Measurements from ENCODE around the gene SPATA12.

The SPATA12 gene, protein sequence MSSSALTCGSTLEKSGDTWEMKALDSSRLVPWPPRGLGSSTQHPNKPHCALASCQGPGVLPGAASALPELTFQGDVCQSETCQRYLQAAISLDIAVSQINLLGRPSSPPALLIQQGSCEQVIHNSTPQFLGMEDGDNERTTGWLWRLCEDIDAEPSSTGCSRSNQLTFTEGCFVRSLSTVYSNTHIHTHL

DNA sequence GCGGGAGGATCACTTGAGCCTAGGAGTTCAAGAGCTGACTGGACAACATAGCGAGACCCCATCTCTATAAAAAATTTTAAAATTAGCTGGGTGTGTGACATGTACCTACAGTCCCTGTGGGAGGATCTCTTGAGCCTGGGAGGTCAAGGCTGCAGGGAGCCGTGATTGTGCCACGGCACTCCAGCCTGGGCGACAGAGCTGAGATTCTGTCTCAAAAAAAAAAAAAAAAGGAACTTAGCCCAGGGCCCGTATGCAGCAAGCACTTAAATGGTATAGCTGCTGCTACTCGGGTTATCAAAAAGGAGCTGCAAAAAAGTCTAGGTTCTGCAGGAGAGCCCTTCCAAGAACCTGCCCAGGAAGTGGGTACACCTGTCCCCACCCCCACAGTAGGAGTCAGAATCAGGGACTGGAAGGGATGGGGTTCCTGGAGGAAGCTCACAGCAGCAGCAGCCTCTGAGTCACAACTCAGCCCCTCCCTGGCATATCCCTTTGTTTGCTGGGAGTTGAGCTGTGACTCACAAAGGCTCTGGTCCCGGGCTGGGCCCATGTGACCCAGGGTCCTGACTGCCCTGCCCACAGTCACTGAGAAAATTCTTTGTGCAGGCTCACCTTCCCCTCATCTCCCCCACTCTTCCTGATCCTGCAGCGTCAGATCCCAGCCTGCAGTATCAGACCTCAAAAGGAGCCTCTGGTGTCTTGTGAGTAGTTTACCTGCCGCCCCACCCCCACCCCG is at the start of gene SPATA12:
Gene SPATA12 (plus strand): TSS at position 576 of the 733 bp plus-strand sequence. CDS start 13,031 bp downstream, outside the sequence.
- H3K36me3 ChIP-seq = no peaks in the 10 kb centered on the region
- H3K27ac ChIP-seq = no peak within 1 kb of the TSS
- no peak within 1 kb of the TSS for H3K9ac ChIP-seq
- H3K4me1 ChIP-seq = peaks cover 35% of the 10 kb centered on the region
- no peaks in the 10 kb centered on the region for H4K20me1 ChIP-seq
- no peaks in the 10 kb centered on the region for H3K27me3 ChIP-seq
- no peak within 1 kb of the TSS for H3K4me2 ChIP-seq
- no peaks in the 10 kb centered on the region for H3K9me3 ChIP-seq
- no peak for TF ChIP-seq Cebpa-rat (IDR thresholded peaks at IDR 0.05)
- no peak within 1 kb of the TSS for H3K4me3 ChIP-seq

DNA sequence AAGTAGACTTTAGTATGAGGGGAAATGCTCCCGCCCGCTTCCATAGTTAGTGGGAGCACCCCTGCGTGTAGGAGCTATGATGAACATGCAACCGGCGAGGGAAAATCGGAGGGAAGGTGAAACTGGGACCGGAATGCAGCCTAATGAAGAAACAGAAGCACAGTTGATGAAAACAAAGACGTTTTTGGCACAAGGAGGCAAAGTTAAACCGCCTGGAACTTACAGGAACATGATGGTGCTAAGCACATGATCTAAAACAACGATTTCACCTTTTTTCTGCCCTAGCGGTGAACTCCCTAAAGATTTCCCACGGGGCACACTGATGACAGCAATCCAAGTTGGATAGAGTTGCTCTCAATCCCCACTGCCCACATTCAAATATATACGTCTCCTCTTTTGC is 49.4 kb upstream of the SPATA12 start:
- Histone ChIP-seq H3K27ac (no peak overlapping the region), H4K20me1 (no peaks in the 10 kb centered on the region), H3K36me3 (no peaks in the 10 kb centered on the region), H3K9ac (no peak overlapping the region), H3K4me3 (no peak overlapping the region), H3K9me3 (peaks cover 18% of the 10 kb centered on the region), H3K4me1 (no peaks in the 10 kb centered on the region), H3K4me2 (no peak overlapping the region), H3K27me3 (no peaks in the 10 kb centered on the region)
- TF ChIP-seq Cebpa-rat (IDR thresholded peaks at IDR 0.05) = no peak

DNA sequence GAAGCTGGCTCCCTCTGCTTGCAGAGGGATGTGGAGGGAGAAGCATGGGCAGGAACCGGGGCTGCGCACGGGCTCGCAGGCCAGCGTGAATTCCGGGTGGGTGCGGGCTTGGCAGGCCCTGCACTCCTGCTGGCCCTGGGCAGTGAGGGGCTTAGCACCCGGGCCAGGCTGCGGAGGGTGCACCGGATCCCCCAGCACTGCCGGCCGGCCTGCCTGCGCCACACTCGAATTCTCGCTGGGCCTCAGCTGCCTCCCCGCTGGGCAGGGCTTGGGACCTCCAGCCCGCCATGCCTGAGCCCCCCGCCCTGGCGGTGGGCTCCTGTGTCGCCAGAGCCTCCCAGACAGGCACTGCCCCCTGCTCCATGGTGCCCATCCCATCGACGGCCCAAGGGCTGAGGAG is 47.6 kb upstream of the SPATA12 start:
- Histone ChIP-seq H3K9ac (no peak overlapping the region), H3K4me3 (no peak overlapping the region), H3K9me3 (peaks cover 18% of the 10 kb centered on the region), H3K27me3 (no peaks in the 10 kb centered on the region), H3K27ac (no peak overlapping the region), H4K20me1 (no peaks in the 10 kb centered on the region), H3K36me3 (no peaks in the 10 kb centered on the region), H3K4me1 (peaks cover 11% of the 10 kb centered on the region), H3K4me2 (no peak overlapping the region)
- no peak for TF ChIP-seq Cebpa-rat (IDR thresholded peaks at IDR 0.05)

DNA sequence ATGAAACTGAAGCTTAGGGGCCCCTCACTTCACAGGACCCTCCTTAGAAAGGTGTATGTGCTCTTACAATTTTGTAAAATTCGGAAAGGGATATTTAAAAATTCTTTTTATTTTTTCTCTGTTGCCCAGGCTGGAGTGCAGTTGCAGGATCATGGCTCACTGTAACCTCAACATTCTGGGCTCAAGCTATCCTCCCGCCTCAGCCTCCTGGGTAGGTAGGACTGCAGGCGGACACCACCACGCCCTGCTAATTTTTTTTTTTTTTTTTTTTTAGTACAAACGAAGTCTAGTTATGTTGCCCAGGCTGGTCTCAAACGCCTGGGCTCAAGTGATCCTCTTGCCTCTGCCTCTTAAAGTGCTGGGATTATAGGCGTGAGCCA is 45.1 kb upstream of the SPATA12 start:
- no peak for TF ChIP-seq Cebpa-rat (IDR thresholded peaks at IDR 0.05)
- Histone ChIP-seq H3K36me3 (no peaks in the 10 kb centered on the region), H3K4me1 (peaks cover 11% of the 10 kb centered on the region), H3K4me3 (no peak overlapping the region), H3K9ac (no peak overlapping the region), H4K20me1 (no peaks in the 10 kb centered on the region), H3K27ac (no peak overlapping the region), H3K4me2 (no peak overlapping the region), H3K27me3 (no peaks in the 10 kb centered on the region), H3K9me3 (peaks cover 18% of the 10 kb centered on the region)

DNA sequence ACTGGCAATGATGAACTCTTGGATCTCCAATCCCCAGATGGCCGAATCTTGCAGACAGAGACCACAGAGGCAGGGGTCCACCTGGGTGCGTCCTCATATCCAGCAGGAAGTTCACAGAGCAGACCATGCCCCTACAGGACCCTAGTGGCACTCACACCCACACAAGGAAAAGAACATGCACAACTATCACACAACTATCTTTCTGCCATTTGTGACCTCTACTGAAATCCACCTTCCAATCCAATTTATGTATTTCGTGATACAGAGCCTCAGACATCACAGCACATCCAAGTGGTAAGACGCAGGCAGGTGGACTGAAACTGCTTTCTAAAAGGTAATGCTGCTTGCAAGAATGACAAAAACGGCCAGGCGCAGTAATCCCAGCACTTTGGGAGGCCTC is 44.6 kb upstream of the SPATA12 start:
- Histone ChIP-seq H4K20me1 (no peaks in the 10 kb centered on the region), H3K27ac (no peak overlapping the region), H3K27me3 (no peaks in the 10 kb centered on the region), H3K9me3 (peaks cover 18% of the 10 kb centered on the region), H3K36me3 (no peaks in the 10 kb centered on the region), H3K9ac (no peak overlapping the region), H3K4me3 (no peak overlapping the region), H3K4me1 (peaks cover 11% of the 10 kb centered on the region), H3K4me2 (no peak overlapping the region)
- no peak for TF ChIP-seq Cebpa-rat (IDR thresholded peaks at IDR 0.05)

DNA sequence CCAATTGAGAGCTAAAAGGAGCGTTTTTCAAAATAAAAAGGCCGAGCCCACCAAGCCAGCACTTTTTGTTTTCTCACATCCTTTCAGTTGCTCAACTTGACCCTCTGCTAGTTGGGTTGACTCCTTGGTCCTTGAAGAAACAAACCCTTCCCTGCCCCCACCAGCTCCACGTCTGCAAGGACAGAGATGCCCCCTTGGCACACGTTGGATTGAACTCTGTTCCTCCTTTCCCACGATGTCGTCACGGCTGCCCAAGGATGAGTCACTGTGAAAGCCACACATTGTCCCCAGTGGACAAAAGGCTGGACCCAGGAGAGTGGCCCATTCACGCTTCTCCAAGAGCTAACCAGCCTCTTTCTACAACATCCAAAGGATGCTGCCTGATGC is 43.0 kb upstream of the SPATA12 start:
- Histone ChIP-seq H3K36me3 (no peaks in the 10 kb centered on the region), H3K4me1 (peaks cover 11% of the 10 kb centered on the region), H3K27me3 (no peaks in the 10 kb centered on the region), H4K20me1 (no peaks in the 10 kb centered on the region), H3K4me3 (no peak overlapping the region), H3K4me2 (peak overlapping the region; percentile 27; the same call in 1 of the 2 replicates), H3K9ac (no peak overlapping the region), H3K27ac (no peak overlapping the region), H3K9me3 (peaks cover 18% of the 10 kb centered on the region)
- TF ChIP-seq Cebpa-rat (IDR thresholded peaks at IDR 0.05) = no peak

DNA sequence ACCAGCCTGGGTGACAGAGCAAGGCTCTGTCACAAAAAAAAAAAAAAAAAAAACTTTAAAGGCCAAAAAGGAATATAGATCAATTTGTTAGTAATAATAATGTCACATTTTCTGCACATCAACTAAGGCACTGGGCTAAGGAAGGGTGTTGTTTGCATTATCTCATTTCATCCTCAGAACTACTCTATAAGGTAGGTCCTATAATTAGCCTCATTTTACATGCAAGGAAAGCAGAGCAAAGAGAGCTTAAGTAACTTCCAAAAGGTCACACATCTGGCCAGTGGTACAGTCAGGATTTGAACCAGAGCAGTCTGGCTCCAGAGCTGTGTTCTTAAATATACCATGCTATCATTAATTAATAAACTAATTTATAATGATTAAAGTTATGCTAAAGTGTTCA is 42.2 kb upstream of the SPATA12 start:
- peaks cover 11% of the 10 kb centered on the region for H3K9me3 ChIP-seq
- H3K4me2 ChIP-seq = no peak overlapping the region
- H3K4me3 ChIP-seq = no peak overlapping the region
- peaks cover 11% of the 10 kb centered on the region for H3K4me1 ChIP-seq
- TF ChIP-seq Cebpa-rat (IDR thresholded peaks at IDR 0.05) = no peak
- no peaks in the 10 kb centered on the region for H3K27me3 ChIP-seq
- no peaks in the 10 kb centered on the region for H4K20me1 ChIP-seq
- H3K36me3 ChIP-seq = no peaks in the 10 kb centered on the region
- H3K9ac ChIP-seq = no peak overlapping the region
- no peak overlapping the region for H3K27ac ChIP-seq

DNA sequence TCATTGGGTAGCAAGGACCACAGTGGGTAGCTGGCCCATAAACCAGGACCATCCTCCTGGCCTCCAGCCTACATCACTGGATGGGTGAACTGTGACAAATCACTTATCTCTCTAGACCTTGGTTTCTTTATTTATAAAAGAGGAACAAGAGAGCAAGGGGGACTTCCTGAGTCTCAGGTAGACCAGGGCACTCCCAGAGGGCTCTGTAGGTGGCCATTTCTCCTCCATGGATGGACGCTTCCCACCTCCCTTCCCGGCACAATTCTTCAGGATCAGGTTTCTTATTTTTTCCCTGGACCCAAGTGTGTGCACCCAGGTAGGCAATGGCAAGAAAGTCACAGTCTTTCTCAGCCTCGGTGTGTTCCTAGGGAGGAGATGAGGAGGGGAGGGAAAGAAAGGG is 41.4 kb upstream of the SPATA12 start:
- Histone ChIP-seq H3K27me3 (no peaks in the 10 kb centered on the region), H3K36me3 (no peaks in the 10 kb centered on the region), H3K4me1 (peaks cover 11% of the 10 kb centered on the region), H3K9ac (no peak overlapping the region), H3K4me3 (no peak overlapping the region), H3K9me3 (peaks cover 3% of the 10 kb centered on the region; the same call in 1 of the 2 replicates), H3K4me2 (no peak overlapping the region), H3K27ac (no peak overlapping the region), H4K20me1 (no peaks in the 10 kb centered on the region)
- TF ChIP-seq Cebpa-rat (IDR thresholded peaks at IDR 0.05) = no peak

DNA sequence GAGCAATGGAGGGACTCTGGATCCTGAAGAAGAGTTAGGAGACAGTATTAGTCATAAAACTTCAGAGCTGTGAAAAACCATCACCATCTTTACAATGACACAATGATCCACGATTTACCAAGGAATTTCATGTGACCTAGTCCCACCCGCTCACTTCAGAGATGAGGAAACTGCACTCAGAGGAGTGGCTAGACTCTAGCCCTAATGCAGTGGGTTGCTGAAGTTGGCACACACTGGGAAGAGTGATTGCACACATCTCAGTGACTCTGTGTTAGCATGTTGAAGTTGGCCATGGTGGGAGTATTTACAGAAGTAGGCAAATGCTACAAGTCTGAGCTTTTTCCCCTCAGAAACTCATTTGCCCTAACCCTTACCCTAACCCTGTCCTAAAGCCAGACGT is 35.2 kb upstream of the SPATA12 start:
- Histone ChIP-seq H3K9me3 (no peaks in the 10 kb centered on the region), H3K27me3 (no peaks in the 10 kb centered on the region), H3K27ac (no peak overlapping the region), H3K36me3 (no peaks in the 10 kb centered on the region), H3K4me2 (no peak overlapping the region), H3K9ac (no peak overlapping the region), H3K4me1 (peaks cover 11% of the 10 kb centered on the region), H3K4me3 (no peak overlapping the region), H4K20me1 (no peaks in the 10 kb centered on the region)
- no peak for TF ChIP-seq Cebpa-rat (IDR thresholded peaks at IDR 0.05)

DNA sequence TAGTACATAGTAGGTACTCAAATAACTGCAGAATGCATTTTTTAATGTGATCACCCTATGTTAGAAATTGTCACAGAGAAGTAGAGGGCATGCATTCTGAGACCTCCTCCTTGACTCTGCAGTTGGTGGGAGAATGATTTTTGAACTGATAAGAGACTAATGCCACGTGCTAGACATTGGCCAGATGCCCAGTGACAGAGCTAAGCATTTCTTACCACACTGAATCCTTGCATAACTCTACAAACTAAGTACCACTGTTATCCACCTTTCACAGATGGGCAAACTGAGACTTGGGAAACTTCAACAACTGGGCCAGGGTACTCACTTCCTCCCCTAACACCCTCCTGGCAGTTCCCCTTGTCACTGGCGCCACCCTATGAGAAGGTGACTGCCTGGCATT is 33.5 kb upstream of the SPATA12 start:
- no peak for TF ChIP-seq Cebpa-rat (IDR thresholded peaks at IDR 0.05)
- Histone ChIP-seq H3K4me1 (peaks cover 19% of the 10 kb centered on the region), H3K9ac (no peak overlapping the region), H3K27me3 (no peaks in the 10 kb centered on the region), H3K9me3 (no peaks in the 10 kb centered on the region), H4K20me1 (no peaks in the 10 kb centered on the region), H3K36me3 (no peaks in the 10 kb centered on the region), H3K4me2 (no peak overlapping the region), H3K4me3 (no peak overlapping the region), H3K27ac (no peak overlapping the region)

Data from BLaER1 (cell line).